ENCODE measurements around the gene PACRG. TPM values are rescaled to one million over a fixed set of nuclear protein-coding genes. Genes with fewer than 3 reads are reported as not detected.

The PACRG gene
- total RNA-seq, 1 donor from 2014 or later, result under 0.01 TPM

DNA sequence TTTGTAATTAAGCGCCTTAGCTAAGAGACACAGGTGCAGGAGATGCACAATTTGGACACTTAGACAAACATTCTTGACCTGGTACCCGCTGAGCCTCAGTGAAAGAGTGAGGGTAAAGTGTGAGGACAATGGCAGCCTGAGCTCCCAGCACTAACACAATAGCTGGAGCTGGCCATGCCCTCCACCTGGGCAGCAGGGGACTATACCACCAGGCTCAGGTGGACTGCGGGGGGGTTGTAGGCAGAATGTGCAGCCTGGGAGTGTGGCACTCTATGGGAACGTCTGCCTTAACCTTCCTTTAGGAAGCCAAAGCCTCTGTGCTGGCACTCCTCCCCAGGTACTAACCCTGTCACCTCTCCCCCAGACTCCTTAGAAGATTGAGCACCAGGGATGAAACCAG, 23.8 kb upstream of the PACRG start:
- DNase-seq (ENCODE audit: low read depth) (no peak), FAIRE-seq (no peak)
- no peak overlapping the region for H3K4me3 ChIP-seq (ENCODE audit: low read depth, low read length)
- TF ChIP-seq, protein P1, sequence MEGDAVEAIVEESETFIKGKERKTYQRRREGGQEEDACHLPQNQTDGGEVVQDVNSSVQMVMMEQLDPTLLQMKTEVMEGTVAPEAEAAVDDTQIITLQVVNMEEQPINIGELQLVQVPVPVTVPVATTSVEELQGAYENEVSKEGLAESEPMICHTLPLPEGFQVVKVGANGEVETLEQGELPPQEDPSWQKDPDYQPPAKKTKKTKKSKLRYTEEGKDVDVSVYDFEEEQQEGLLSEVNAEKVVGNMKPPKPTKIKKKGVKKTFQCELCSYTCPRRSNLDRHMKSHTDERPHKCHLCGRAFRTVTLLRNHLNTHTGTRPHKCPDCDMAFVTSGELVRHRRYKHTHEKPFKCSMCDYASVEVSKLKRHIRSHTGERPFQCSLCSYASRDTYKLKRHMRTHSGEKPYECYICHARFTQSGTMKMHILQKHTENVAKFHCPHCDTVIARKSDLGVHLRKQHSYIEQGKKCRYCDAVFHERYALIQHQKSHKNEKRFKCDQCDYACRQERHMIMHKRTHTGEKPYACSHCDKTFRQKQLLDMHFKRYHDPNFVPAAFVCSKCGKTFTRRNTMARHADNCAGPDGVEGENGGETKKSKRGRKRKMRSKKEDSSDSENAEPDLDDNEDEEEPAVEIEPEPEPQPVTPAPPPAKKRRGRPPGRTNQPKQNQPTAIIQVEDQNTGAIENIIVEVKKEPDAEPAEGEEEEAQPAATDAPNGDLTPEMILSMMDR (IDR thresholded peaks at IDR 0.05; ENCODE audit: insufficient read depth, low read length, severe bottlenecking), result no peak
- H3K27me3 ChIP-seq (ENCODE audit: control insufficient read depth, insufficient read depth, low read length), result no peaks in the 10 kb centered on the region
- no peaks in the 10 kb centered on the region for H3K36me3 ChIP-seq (ENCODE audit: control insufficient read depth, insufficient read depth, low read length)

DNA sequence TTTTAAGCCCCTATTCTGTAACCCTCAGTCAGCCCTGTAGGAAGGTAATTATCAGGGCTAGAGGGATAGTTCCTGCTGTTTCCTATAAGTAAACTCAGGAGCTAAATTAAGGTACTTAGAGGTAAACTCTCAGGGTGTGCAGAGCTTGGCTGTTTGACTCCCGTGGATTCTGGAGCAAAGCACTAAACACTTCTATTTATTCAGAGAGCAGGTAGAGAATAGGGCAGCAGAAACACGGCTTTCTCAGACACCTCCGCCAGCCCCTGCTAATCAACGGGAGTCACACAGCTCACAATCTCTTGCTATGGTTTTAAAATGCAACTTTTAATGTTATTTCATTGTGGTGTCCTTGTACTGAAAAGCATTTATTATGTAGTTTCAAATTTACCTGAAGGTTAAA, 22.0 kb upstream of the PACRG start:
- FAIRE-seq, result no peak
- DNase-seq (ENCODE audit: low read depth), result no peak
- Histone ChIP-seq H3K36me3 (ENCODE audit: control insufficient read depth, insufficient read depth, low read length) (no peaks in the 10 kb centered on the region), H3K27me3 (ENCODE audit: control insufficient read depth, insufficient read depth, low read length) (no peaks in the 10 kb centered on the region), H3K4me3 (ENCODE audit: low read depth, low read length) (no peak overlapping the region)
- TF ChIP-seq, protein P1 (IDR thresholded peaks at IDR 0.05; ENCODE audit: insufficient read depth, low read length, severe bottlenecking), result no peak

DNA sequence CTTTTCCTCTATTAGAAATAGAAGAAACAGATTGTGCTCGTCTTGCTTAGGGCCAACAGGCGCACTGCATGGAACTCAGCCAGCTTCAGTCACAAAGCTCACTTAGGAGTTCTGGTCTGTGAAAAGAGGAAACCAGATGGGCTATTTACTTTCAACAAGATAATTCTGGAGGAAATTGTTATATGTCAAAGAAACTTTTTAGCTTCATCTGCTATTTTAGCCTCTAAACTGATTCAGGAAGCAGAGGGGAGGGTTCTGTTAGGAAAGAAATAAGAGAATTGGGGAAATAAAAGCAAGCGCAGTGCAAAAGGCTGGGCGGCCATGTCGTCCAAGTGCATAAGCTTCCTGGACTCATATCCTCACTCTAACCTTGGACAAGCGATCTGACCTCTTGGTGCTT, 21.5 kb upstream of the PACRG start:
- Histone ChIP-seq H3K27me3 (ENCODE audit: control insufficient read depth, insufficient read depth, low read length) (no peaks in the 10 kb centered on the region), H3K36me3 (ENCODE audit: control insufficient read depth, insufficient read depth, low read length) (no peaks in the 10 kb centered on the region), H3K4me3 (ENCODE audit: low read depth, low read length) (no peak overlapping the region)
- no peak for FAIRE-seq
- DNase-seq (ENCODE audit: low read depth), result no peak
- TF ChIP-seq, protein P1 (IDR thresholded peaks at IDR 0.05; ENCODE audit: insufficient read depth, low read length, severe bottlenecking), result no peak

DNA sequence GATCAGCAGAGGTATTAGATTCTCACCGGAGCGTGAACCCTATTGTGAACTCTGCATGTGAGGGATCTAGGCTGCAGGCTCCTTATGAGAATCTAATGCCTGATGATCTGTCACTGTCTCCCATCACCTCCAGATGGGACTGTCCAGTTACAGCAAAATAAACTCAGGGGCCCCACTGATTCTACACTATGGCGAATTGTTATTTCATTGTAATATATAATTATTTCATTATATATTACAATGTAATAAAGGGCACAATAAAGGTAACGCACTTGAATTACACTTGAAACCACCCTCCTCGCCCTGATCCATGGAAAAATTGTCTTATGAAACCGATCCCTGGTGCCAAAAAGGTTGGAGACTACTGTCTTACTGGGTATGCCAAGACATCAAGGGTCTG, 18.8 kb upstream of the PACRG start:
- DNase-seq (ENCODE audit: low read depth) (no peak), FAIRE-seq (no peak)
- TF ChIP-seq, protein P1 (IDR thresholded peaks at IDR 0.05; ENCODE audit: insufficient read depth, low read length, severe bottlenecking), result no peak
- H3K36me3 ChIP-seq (ENCODE audit: control insufficient read depth, insufficient read depth, low read length), result no peaks in the 10 kb centered on the region
- no peaks in the 10 kb centered on the region for H3K27me3 ChIP-seq (ENCODE audit: control insufficient read depth, insufficient read depth, low read length)
- no peak overlapping the region for H3K4me3 ChIP-seq (ENCODE audit: low read depth, low read length)

DNA sequence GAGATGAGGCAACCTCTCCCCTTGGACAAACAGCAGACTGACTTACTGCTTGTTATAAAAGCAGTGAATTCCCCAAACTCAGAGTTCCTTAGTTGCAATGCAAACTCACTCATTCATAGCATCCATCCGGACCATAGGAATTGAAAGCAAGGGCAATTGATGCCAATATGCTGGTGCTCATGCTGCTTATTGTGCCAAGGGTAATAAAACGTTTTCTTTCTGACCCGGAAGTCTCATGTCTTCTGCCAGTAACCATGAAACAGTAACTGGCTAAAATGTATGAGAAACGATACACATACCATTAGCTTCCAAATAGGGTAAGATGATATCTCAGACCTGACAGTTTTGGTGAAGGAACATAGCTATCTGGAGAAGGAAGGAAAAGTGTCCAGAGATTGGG, 18.3 kb upstream of the PACRG start:
- TF ChIP-seq, protein P1 (IDR thresholded peaks at IDR 0.05; ENCODE audit: insufficient read depth, low read length, severe bottlenecking), result no peak
- DNase-seq (ENCODE audit: low read depth) (no peak), FAIRE-seq (no peak)
- no peaks in the 10 kb centered on the region for H3K36me3 ChIP-seq (ENCODE audit: control insufficient read depth, insufficient read depth, low read length)
- H3K4me3 ChIP-seq (ENCODE audit: low read depth, low read length), result no peak overlapping the region
- H3K27me3 ChIP-seq (ENCODE audit: control insufficient read depth, insufficient read depth, low read length), result no peaks in the 10 kb centered on the region

DNA sequence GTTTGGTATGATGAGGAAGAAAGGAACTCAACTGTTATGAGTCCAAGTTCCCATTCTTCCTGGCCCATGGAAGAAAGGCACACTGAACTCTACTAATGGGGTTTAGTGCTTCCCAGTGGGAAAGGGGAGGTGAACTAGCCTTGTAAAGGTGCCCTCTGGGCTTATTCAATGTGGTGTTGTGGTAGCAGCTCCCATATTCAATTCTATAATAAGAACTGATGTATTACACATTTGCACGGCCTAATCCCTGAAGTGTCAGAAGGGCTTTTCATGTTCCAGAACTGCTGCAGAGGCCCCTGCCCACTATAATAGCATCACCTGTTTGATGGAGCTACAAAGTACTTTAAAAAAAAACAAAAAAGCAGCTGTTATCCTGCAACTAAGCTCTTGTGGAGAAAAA, 17.4 kb upstream of the PACRG start:
- DNase-seq (ENCODE audit: low read depth) (no peak), FAIRE-seq (no peak)
- TF ChIP-seq, protein P1 (IDR thresholded peaks at IDR 0.05; ENCODE audit: insufficient read depth, low read length, severe bottlenecking), result no peak
- H3K36me3 ChIP-seq (ENCODE audit: control insufficient read depth, insufficient read depth, low read length), result no peaks in the 10 kb centered on the region
- H3K4me3 ChIP-seq (ENCODE audit: low read depth, low read length), result no peak overlapping the region
- H3K27me3 ChIP-seq (ENCODE audit: control insufficient read depth, insufficient read depth, low read length), result no peaks in the 10 kb centered on the region
